ENCODE measurements around the gene MLLT3.

The MLLT3 gene

GRCh38 chr9:20492772-20493171, 129.5 kb downstream of the MLLT3 start:
- no peak overlapping the region for H3K9ac ChIP-seq (ENCODE audit: low read depth in 1 of 2, low read length in 2 of 2)
- H3K9me3 ChIP-seq (ENCODE audit: control insufficient read depth in 2 of 2, low read length in 2 of 2) = no peaks in the 10 kb centered on the region
- no peak overlapping the region for H3K27ac ChIP-seq (ENCODE audit: low read depth in 2 of 2, low read length in 2 of 2)
- H3K36me3 ChIP-seq (ENCODE audit: control insufficient read depth in 2 of 2, insufficient read depth in 2 of 2, low read length in 2 of 2) = no peaks in the 10 kb centered on the region
- no peak overlapping the region for H3K4me3 ChIP-seq (ENCODE audit: low read length in 2 of 2)
- no peaks in the 10 kb centered on the region for H3K4me1 ChIP-seq (ENCODE audit: control insufficient read depth in 2 of 2, insufficient read depth in 2 of 2, low read length in 2 of 2)
- H3K27me3 ChIP-seq (ENCODE audit: control insufficient read depth in 2 of 2, insufficient read depth in 2 of 2, low read length in 2 of 2) = no peaks in the 10 kb centered on the region

- H3K27me3 ChIP-seq (ENCODE audit: control insufficient read depth in 2 of 2, insufficient read depth in 2 of 2, low read length in 2 of 2) = no peaks in the 10 kb centered on the region
- no peak overlapping the region for H3K4me3 ChIP-seq (ENCODE audit: low read length in 2 of 2)
- peaks cover 0 to under 1% of the 10 kb centered on the region in 2 donors for H3K4me1 ChIP-seq (ENCODE audit: control insufficient read depth in 2 of 2, insufficient read depth in 2 of 2, low read length in 2 of 2)
- no peaks in the 10 kb centered on the region for H3K36me3 ChIP-seq (ENCODE audit: control insufficient read depth in 2 of 2, insufficient read depth in 2 of 2, low read length in 2 of 2)
- H3K9ac ChIP-seq (ENCODE audit: low read depth in 1 of 2, low read length in 2 of 2) = no peak overlapping the region
- no peaks in the 10 kb centered on the region for H3K9me3 ChIP-seq (ENCODE audit: control insufficient read depth in 2 of 2, low read length in 2 of 2)
- no peak overlapping the region for H3K27ac ChIP-seq (ENCODE audit: low read depth in 2 of 2, low read length in 2 of 2)
Observed at GRCh38 chr9:20491612-20492011, 130.7 kb downstream of the MLLT3 start.

- Histone ChIP-seq H3K27me3 (ENCODE audit: control insufficient read depth in 2 of 2, insufficient read depth in 2 of 2, low read length in 2 of 2) (no peaks in the 10 kb centered on the region), H3K27ac (ENCODE audit: low read depth in 2 of 2, low read length in 2 of 2) (no peak overlapping the region)
Observed at GRCh38 chr9:20490246-20490834, 132.0 kb downstream of the MLLT3 start.

GRCh38 chr9:20488691-20489090, 133.6 kb downstream of the MLLT3 start:
- Histone ChIP-seq H3K9ac (ENCODE audit: low read depth in 1 of 2, low read length in 2 of 2) (no peak overlapping the region), H3K9me3 (ENCODE audit: control insufficient read depth in 2 of 2, low read length in 2 of 2) (no peaks in the 10 kb centered on the region), H3K4me1 (ENCODE audit: control insufficient read depth in 2 of 2, insufficient read depth in 2 of 2, low read length in 2 of 2) (peaks cover 0 to 6% of the 10 kb centered on the region in 2 donors), H3K27ac (ENCODE audit: low read depth in 2 of 2, low read length in 2 of 2) (no peak overlapping the region), H3K4me3 (ENCODE audit: low read length in 2 of 2) (no peak overlapping the region), H3K36me3 (ENCODE audit: control insufficient read depth in 2 of 2, insufficient read depth in 2 of 2, low read length in 2 of 2) (no peaks in the 10 kb centered on the region), H3K27me3 (ENCODE audit: control insufficient read depth in 2 of 2, insufficient read depth in 2 of 2, low read length in 2 of 2) (no peaks in the 10 kb centered on the region)

More at GRCh38 chr9:20490246-20490834, 132.0 kb downstream of the MLLT3 start:
- no peak overlapping the region for H3K4me3 ChIP-seq (ENCODE audit: low read length in 2 of 2)
- no peaks in the 10 kb centered on the region for H3K9me3 ChIP-seq (ENCODE audit: control insufficient read depth in 2 of 2, low read length in 2 of 2)
- H3K36me3 ChIP-seq (ENCODE audit: control insufficient read depth in 2 of 2, insufficient read depth in 2 of 2, low read length in 2 of 2) = no peaks in the 10 kb centered on the region
- no peak overlapping the region for H3K9ac ChIP-seq (ENCODE audit: low read depth in 1 of 2, low read length in 2 of 2)
- H3K4me1 ChIP-seq (ENCODE audit: control insufficient read depth in 2 of 2, insufficient read depth in 2 of 2, low read length in 2 of 2) = peaks cover 0 to 6% of the 10 kb centered on the region in 2 donors

GRCh38 chr9:20486552-20486951, 135.7 kb downstream of the MLLT3 start:
- Histone ChIP-seq H3K36me3 (ENCODE audit: control insufficient read depth in 2 of 2, insufficient read depth in 2 of 2, low read length in 2 of 2) (no peaks in the 10 kb centered on the region), H3K27me3 (ENCODE audit: control insufficient read depth in 2 of 2, insufficient read depth in 2 of 2, low read length in 2 of 2) (no peaks in the 10 kb centered on the region), H3K27ac (ENCODE audit: low read depth in 2 of 2, low read length in 2 of 2) (no peak overlapping the region), H3K4me3 (ENCODE audit: low read length in 2 of 2) (no peak overlapping the region), H3K9ac (ENCODE audit: low read depth in 1 of 2, low read length in 2 of 2) (no peak overlapping the region), H3K9me3 (ENCODE audit: control insufficient read depth in 2 of 2, low read length in 2 of 2) (no peaks in the 10 kb centered on the region), H3K4me1 (ENCODE audit: control insufficient read depth in 2 of 2, insufficient read depth in 2 of 2, low read length in 2 of 2) (peaks cover 0 to 6% of the 10 kb centered on the region in 2 donors)

- Histone ChIP-seq H3K36me3 (ENCODE audit: control insufficient read depth in 2 of 2, insufficient read depth in 2 of 2, low read length in 2 of 2) (no peaks in the 10 kb centered on the region), H3K9me3 (ENCODE audit: control insufficient read depth in 2 of 2, low read length in 2 of 2) (no peaks in the 10 kb centered on the region), H3K27me3 (ENCODE audit: control insufficient read depth in 2 of 2, insufficient read depth in 2 of 2, low read length in 2 of 2) (no peaks in the 10 kb centered on the region), H3K9ac (ENCODE audit: low read depth in 1 of 2, low read length in 2 of 2) (no peak overlapping the region), H3K4me3 (ENCODE audit: low read length in 2 of 2) (no peak overlapping the region), H3K27ac (ENCODE audit: low read depth in 2 of 2, low read length in 2 of 2) (no peak overlapping the region), H3K4me1 (ENCODE audit: control insufficient read depth in 2 of 2, insufficient read depth in 2 of 2, low read length in 2 of 2) (peaks cover 0 to 8% of the 10 kb centered on the region in 2 donors)
Observed at GRCh38 chr9:20481437-20481836, 140.9 kb downstream of the MLLT3 start.

- Histone ChIP-seq H3K4me3 (ENCODE audit: low read length in 2 of 2) (no peak overlapping the region), H3K36me3 (ENCODE audit: control insufficient read depth in 2 of 2, insufficient read depth in 2 of 2, low read length in 2 of 2) (no peaks in the 10 kb centered on the region), H3K4me1 (ENCODE audit: control insufficient read depth in 2 of 2, insufficient read depth in 2 of 2, low read length in 2 of 2) (peaks cover 0 to 5% of the 10 kb centered on the region in 2 donors), H3K9me3 (ENCODE audit: control insufficient read depth in 2 of 2, low read length in 2 of 2) (no peaks in the 10 kb centered on the region), H3K9ac (ENCODE audit: low read depth in 1 of 2, low read length in 2 of 2) (no peak overlapping the region), H3K27ac (ENCODE audit: low read depth in 2 of 2, low read length in 2 of 2) (no peak overlapping the region), H3K27me3 (ENCODE audit: control insufficient read depth in 2 of 2, insufficient read depth in 2 of 2, low read length in 2 of 2) (no peaks in the 10 kb centered on the region)
Observed at GRCh38 chr9:20480249-20480648, 142.1 kb downstream of the MLLT3 start.

GRCh38 chr9:20479419-20480155, 142.7 kb downstream of the MLLT3 start:
- no peaks in the 10 kb centered on the region for H3K27me3 ChIP-seq (ENCODE audit: control insufficient read depth in 2 of 2, insufficient read depth in 2 of 2, low read length in 2 of 2)
- H3K4me1 ChIP-seq (ENCODE audit: control insufficient read depth in 2 of 2, insufficient read depth in 2 of 2, low read length in 2 of 2) = peaks cover 0 to 5% of the 10 kb centered on the region in 2 donors
- no peak overlapping the region for H3K27ac ChIP-seq (ENCODE audit: low read depth in 2 of 2, low read length in 2 of 2)

GRCh38 chr9:20478786-20479185, 143.5 kb downstream of the MLLT3 start:
- Histone ChIP-seq H3K36me3 (ENCODE audit: control insufficient read depth in 2 of 2, insufficient read depth in 2 of 2, low read length in 2 of 2) (no peaks in the 10 kb centered on the region), H3K9ac (ENCODE audit: low read depth in 1 of 2, low read length in 2 of 2) (no peak overlapping the region), H3K4me3 (ENCODE audit: low read length in 2 of 2) (no peak overlapping the region), H3K27ac (ENCODE audit: low read depth in 2 of 2, low read length in 2 of 2) (no peak overlapping the region), H3K27me3 (ENCODE audit: control insufficient read depth in 2 of 2, insufficient read depth in 2 of 2, low read length in 2 of 2) (no peaks in the 10 kb centered on the region), H3K4me1 (ENCODE audit: control insufficient read depth in 2 of 2, insufficient read depth in 2 of 2, low read length in 2 of 2) (peaks cover 0 to 5% of the 10 kb centered on the region in 2 donors), H3K9me3 (ENCODE audit: control insufficient read depth in 2 of 2, low read length in 2 of 2) (no peaks in the 10 kb centered on the region)

More at GRCh38 chr9:20479419-20480155, 142.7 kb downstream of the MLLT3 start:
- no peak overlapping the region for H3K9ac ChIP-seq (ENCODE audit: low read depth in 1 of 2, low read length in 2 of 2)
- no peaks in the 10 kb centered on the region for H3K36me3 ChIP-seq (ENCODE audit: control insufficient read depth in 2 of 2, insufficient read depth in 2 of 2, low read length in 2 of 2)
- no peaks in the 10 kb centered on the region for H3K9me3 ChIP-seq (ENCODE audit: control insufficient read depth in 2 of 2, low read length in 2 of 2)
- no peak overlapping the region for H3K4me3 ChIP-seq (ENCODE audit: low read length in 2 of 2)

GRCh38 chr9:20477940-20478620, 144.2 kb downstream of the MLLT3 start:
- Histone ChIP-seq H3K4me3 (ENCODE audit: low read length in 2 of 2) (no peak overlapping the region), H3K9ac (ENCODE audit: low read depth in 1 of 2, low read length in 2 of 2) (no peak overlapping the region), H3K27ac (ENCODE audit: low read depth in 2 of 2, low read length in 2 of 2) (no peak overlapping the region), H3K36me3 (ENCODE audit: control insufficient read depth in 2 of 2, insufficient read depth in 2 of 2, low read length in 2 of 2) (no peaks in the 10 kb centered on the region), H3K27me3 (ENCODE audit: control insufficient read depth in 2 of 2, insufficient read depth in 2 of 2, low read length in 2 of 2) (no peaks in the 10 kb centered on the region), H3K9me3 (ENCODE audit: control insufficient read depth in 2 of 2, low read length in 2 of 2) (no peaks in the 10 kb centered on the region), H3K4me1 (ENCODE audit: control insufficient read depth in 2 of 2, insufficient read depth in 2 of 2, low read length in 2 of 2) (peaks cover 0 to 5% of the 10 kb centered on the region in 2 donors)

All from mucosa of rectum (tissue), 2 donors.